ENCODE measurements around the gene ZNF383. TPM values are rescaled to one million over a fixed set of nuclear protein-coding genes. Genes with fewer than 3 reads are reported as not detected.
"Not testable (repeated sequence)": the region's sequence is repeated elsewhere in the genome, so short reads cannot be mapped to it uniquely, and the experiment has no call there.

Gene ZNF383
- total RNA-seq = 12.9 TPM

DNA sequence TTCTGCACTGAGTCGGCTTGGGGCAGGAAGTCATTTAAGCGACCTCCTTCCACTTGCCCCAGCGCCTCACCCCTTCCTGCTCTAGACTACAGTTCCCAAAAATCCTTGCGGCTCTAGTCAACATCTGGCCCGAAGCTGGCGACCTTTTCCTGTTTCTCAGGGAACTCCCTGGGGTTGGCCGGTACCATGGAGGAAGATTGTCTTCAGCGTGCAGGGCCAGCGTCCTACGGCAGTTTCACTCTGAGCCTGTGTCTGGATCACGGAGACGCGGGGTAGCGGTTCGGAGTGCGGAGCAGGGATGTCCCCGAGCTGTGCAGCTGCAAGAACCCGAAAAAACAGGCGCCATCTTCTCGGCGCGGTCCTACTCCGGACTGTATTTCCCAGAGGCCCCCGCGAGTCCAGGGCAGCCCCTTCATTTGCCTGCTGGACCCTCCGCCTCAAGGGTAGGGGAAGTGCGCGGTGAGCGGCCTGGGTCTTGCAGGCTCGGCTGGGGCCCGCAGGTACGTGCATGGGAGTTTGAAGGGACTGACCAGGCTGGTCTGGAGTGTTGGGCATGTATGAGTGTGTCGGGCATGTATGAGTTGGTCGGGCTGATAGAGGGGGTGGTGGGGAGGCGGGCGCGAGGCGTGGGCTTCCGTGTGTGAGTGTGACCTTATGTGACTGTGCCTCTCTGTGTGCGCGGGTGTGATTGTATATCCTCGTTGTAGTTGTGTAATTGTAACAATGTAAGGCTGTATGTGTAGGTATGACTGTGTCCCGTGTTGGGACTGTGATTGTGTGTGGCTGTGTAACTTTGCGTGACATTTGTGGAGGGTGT lies at the start of gene ZNF383:
TSS of gene ZNF383 (plus strand) at position 440 of the 817 bp plus-strand sequence. CDS start 12,240 bp downstream, outside the sequence.
- DNase-seq (ENCODE audit: low spot score) (peak; percentile 88), ATAC-seq (peak; percentile 98)
- intact Hi-C loops (cut with DNase I) = no loop called here

DNA sequence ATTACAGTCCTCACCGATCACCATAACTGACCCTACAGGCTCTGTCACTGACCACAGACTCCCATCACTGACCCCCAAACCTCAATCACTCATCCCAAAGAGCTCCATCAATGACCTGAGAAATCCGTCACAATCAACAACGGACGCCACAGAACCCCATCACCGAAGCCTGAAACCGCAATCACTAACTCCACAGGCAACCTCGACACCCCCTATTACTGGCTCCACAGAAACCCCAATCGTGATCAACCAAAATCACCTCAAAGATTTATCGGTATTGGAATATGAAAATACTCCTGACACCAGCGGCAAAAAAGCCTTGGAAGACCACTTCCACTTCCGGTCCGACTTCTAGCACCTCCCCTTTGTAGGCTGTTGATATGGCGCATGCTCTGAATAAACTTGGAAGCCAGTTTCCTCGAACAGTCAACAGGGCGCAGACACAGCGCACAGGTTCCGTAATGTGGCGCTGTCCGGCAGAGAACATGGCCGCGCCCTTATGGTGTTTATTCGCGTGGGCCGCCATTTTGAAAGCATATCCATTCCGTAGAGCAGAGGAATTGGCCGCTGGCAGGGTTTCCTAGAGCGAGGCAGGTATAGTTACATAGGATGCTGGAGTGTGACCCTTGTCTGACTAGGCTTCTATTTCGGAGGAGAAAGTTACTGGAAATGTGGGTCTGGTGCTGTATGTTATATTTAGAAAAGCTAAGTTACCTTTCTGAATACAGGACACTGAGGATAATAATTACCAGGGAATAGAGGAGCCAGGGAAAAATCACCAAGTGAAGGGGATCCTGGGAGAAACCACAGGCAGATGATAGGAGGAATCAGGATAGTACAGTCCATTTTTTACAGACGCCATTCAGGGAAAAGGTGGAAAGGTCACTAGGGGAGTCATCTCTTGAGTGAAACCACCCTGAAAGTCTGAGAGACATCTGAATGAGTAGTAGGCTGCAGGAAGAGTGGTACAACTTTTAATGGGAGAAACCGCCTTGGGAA lies 45.3 kb upstream of the ZNF383 start, which contains the start of gene ZNF585A:
TSS of gene ZNF585A (minus strand) at position 328 of the 999 bp plus-strand sequence. CDS start 2,785 bp downstream, outside the sequence.
- intact Hi-C loops (cut with DNase I) = no loop called here
- DNase-seq (ENCODE audit: low spot score) (peak; percentile 91), ATAC-seq (peak; percentile 100)

DNA sequence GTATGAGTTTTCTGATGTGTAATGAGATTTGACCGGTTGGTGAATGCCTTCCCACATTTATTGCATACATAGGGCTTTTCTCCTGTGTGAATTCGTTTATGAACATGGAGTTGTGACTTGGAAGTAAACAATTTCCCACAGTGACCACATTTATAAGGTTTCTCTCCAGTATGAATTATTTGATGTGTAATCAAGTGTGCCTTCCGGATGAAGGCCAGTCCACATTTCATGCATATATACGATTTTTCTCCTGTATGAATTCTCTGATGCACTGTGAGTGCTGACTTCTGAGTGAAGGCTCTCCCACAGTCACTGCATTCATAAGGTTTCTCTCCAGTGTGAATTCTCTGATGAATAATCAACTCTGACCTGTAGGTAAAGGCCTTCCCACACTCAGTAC lies 31.9 kb upstream of the ZNF383 start:
- DNase-seq (ENCODE audit: low spot score); ATAC-seq; intact Hi-C loops (cut with DNase I): not testable (repeated sequence)

DNA sequence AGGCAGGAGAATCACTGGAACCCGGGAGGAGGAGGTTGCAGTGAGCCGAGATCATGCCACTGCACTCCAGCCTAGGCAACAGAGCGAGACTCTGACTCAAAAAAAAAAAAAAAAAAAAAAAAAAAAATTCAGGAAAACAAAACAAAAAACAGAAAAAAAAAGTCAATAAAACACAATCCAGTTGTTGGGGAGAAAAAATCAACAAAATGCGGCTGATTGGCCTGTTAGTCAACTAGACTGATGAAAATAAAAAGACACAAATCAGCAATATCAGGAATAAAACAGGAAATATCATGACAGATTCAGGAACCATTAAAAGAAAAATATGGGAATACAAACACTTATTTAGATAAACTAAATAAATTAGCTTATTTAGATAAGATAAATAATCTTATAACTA lies 22.8 kb upstream of the ZNF383 start:
- intact Hi-C loops (cut with DNase I); DNase-seq (ENCODE audit: low spot score); ATAC-seq: not testable (repeated sequence)

DNA sequence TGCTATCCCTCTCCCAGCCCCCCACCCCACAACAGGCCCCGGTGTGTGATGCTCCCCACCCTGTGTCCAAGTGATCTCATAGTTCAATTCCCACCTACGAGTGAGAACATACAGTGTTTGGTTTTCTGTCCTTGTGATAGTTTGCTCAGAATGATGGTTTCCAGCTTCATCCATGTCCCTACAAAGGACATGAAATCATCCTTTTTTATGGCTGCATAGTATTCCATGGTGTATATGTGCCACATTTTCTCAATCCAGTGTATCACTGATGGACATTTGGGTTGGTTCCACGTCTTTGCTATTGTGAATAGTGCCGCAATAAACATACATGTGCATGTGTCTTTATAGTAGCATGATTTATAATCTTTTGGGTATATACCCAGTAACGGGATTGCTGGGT lies 20.9 kb upstream of the ZNF383 start:
- DNase-seq (ENCODE audit: low spot score); ATAC-seq; intact Hi-C loops (cut with DNase I): not testable (repeated sequence)

DNA sequence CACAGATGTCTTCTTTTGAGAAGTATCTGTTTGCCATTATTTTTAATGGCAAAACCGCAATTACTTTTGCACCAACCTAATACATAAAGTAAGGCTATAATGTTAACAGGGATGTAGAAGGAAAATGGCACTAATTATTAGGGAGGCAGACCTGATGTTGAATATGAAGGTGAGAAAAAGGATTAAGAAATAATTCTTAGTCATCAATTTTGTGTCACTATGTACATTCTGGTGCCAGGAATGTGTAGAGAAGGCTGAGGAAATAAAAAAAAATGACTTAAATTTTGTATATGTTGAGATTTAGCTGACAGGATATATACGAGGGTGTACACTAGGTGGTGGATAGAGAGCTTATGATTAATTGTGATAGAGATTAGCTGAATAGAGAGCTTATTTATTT lies 20.2 kb upstream of the ZNF383 start:
- ATAC-seq = no peak

DNA sequence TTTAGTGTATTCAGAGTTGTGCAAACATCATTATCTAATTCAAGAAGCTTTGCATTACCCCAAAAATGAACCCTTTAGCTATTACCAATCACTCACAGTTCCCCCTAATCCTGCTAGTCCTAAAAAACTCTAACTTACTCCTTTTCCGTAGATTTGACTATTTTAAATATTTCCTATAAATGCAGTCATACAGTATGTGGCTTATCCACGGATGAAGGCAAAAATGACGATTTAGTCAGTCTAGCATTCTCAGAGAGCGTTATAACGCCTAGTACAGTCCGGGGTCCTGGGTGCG lies 587 bp upstream of the ZNF383 start:
- DNase-seq (ENCODE audit: low spot score) = no peak
- no peak for ATAC-seq
- intact Hi-C loops (cut with DNase I) = no loop called here

More for the DNA sequence above, 20.2 kb upstream of the ZNF383 start:
- intact Hi-C loops (cut with DNase I) = no loop called here
- no peak for DNase-seq (ENCODE audit: low spot score)

DNA sequence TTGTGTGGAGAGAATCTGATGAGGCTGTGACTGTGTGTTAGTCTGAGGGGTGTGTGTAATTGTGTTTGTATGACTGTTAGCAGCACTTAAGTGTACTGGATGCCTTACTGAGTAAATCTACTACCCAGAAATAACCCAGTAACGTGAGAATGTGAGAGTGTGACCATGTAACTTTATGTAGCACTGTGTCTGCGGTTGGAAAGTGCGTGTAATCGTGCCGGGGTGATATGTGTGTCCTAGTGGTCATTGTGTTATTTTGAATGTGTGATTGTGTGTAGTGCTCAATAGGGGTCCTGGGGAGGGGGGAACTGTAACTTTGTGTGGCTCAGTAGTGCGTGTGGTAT lies 550 bp downstream of the ZNF383 start:
- ATAC-seq = peak; percentile 4
- intact Hi-C loops (cut with DNase I) = no loop called here
- DNase-seq (ENCODE audit: low spot score) = no peak

DNA sequence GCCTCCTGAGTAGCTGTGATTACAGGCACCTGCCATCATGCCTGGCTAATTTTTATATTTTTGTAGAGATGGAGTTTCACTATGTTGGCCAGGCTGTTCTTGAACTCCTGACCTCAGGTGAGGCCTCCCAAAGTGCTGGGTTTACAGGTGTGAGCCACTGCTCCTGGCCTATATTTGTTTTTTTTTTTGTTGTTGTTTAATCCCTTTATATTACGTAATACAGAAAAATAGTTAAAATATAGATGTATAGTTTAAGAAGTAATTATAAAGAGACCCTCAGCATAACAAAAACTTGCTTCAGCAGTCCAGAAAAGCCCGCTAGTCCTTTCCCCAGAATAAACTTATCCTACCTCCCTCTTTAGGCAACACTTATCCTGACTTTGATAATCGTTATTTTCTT lies 2.4 kb downstream of the ZNF383 start:
- intact Hi-C loops (cut with DNase I) = no loop called here
- DNase-seq (ENCODE audit: low spot score) (no peak), ATAC-seq (no peak)

DNA sequence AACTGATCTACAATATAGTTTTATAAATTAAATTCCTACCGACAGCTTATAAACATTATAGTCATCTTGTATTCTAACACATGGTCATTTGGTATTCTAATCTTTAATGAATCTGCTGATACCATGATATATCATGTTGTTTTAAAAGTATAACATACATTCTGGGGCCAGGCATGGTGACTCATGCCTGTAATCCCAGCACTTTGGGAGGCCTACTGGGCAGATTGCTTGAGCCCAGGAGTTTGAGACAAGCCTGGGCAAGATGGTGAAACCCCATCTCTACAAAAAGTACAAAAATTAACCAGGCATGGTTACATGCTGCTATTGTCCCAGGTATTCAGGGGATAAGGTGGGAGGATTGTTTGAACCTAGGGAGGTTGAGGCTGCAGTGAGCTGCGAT lies 3.1 kb downstream of the ZNF383 start:
- intact Hi-C loops (cut with DNase I) = no loop called here
- ATAC-seq (no peak), DNase-seq (ENCODE audit: low spot score) (no peak)

DNA sequence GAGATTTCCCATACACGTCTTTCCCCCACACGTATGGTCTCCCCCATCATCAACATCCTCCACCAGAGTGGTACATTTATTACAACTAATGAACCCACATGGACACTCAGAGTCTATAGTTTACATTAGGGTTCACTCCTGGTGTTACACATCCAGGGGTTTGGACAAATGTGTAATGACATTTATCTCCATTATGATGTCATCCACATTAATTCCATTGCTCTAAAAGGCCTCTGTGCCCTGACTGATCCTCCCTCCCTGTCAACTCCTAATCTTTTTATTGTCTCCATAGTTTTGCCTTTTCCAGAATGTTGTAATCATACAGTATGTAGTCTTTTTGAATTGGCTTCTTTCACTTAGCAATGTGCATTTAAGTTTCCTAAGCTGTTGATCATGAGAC lies 8.2 kb downstream of the ZNF383 start:
- DNase-seq (ENCODE audit: low spot score) (no peak), ATAC-seq (no peak)
- intact Hi-C loops (cut with DNase I) = no loop called here

DNA sequence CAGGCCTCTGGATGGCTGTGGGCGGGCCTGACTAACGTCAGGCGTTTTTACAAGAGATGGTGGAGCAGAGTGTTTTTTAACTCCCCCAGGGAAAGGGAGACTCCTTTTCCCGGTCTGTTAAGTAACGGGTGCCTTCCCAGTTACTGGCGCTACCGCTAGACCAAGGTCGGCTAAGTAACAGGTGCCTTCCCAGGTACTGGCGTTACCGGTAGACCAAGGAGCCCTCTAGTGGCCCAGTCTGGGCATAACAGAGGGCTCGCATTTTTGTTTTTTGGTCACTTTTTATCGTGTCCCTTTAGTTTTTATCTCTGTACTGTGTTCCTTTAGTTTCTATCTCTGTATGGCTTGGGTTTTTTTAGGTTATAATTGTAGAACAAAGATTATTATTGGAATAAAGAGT lies 10.0 kb downstream of the ZNF383 start:
- ATAC-seq (no peak), DNase-seq (ENCODE audit: low spot score) (no peak)
- intact Hi-C loops (cut with DNase I) = no loop called here

DNA sequence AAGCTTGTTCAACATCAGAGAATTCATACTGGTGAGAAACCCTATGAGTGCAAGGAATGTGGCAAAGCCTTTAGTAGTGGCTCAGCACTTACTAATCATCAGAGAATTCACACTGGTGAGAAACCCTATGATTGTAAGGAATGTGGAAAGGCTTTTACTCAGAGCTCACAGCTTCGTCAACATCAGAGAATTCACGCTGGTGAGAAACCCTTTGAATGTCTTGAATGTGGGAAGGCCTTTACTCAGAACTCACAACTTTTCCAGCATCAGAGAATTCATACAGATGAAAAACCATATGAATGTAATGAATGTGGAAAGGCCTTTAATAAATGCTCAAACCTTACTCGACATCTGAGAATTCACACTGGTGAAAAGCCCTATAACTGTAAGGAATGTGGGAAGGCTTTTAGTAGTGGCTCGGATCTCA lies 25.2 kb downstream of the ZNF383 start:
- ATAC-seq (no peak), DNase-seq (ENCODE audit: low spot score) (no peak)
- intact Hi-C loops (cut with DNase I) = no loop called here

DNA sequence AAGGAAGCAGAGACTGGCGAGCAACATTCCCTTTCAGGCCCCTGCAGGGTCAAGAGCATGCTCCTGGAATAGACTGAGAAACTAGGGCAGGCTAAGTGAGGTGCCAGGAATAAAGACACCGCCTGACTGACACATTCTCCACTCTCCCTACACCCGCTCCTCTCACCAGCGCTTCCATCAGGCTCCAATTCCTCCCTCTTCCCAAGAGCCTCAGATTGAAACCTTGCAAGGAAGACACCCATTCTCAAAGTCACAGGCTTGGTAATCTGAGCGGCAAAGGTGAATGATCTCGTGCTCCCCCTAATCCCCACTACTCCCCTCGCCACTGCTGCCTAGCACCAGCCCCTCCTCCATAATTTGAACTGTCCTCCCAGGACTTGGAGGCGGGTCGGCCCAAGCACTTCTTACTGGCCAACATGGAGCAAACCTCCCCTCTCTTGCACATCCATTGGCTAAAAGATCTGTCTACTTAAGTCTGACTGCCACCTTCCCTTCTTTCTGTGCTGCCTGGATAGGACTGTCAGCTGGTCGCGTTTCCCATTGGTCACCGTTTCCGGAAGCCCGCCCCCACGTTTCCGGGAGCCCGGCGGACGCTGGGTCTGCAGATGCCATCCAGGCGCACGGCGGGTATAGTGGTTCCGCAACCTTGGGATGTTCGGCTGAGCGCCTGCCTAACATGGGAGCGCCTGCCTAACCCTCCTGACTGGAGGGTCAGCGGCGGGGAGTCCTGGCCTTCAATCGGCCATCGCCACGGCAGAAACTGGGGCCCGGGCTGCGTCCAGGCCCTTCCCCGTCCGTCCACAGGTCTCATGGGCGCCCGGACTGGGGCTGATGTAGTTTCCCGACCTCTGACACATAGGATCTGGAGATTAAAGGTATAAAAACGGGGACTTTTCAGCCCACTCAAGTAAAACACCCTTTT lies 33.6 kb downstream of the ZNF383 start:
- peak; percentile 75 for DNase-seq (ENCODE audit: low spot score)
- peak; percentile 91 for ATAC-seq
- intact Hi-C loops (cut with DNase I) = no loop called here

DNA sequence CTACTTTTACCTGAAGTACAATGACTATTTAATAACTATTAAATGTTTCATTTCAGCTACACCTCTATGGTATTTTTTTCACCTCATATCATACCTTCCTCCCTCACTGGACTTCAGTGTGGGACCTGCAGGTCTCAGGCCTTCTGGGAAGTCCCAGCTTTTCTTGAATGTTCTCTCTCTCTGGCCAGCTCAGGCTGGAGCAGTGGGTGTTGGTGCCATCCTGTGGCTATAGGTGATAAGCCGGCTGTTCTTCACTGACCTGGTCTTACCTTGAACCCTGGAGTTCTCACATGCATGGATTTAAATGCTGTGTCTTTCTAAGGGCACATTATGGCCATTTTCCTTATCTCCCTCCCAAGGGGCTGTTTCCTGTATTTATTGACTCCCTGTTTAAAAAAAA lies 45.0 kb downstream of the ZNF383 start:
- intact Hi-C loops (cut with DNase I); ATAC-seq; DNase-seq (ENCODE audit: low spot score): not testable (repeated sequence)

DNA sequence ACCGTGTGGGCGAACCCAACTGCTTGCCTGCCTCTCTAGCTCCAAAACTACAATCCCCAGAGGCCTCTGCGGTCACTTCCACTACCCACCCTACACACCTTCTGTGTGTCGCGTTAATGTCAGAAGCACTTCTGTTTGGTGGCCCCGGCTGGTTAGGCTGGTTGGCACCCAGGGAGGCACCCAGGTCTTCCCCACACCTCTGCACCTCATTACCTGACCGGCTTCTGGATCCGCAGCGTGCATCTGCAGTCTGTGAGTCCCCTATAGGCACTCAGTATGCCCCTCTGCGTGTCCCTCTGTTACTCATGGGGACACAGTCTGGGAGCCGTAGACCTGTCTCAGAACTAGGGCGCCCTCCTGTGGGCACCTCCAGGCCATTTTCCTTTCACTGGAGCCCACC lies 49.0 kb downstream of the ZNF383 start:
- ATAC-seq; DNase-seq (ENCODE audit: low spot score); intact Hi-C loops (cut with DNase I): not testable (repeated sequence)

DNA sequence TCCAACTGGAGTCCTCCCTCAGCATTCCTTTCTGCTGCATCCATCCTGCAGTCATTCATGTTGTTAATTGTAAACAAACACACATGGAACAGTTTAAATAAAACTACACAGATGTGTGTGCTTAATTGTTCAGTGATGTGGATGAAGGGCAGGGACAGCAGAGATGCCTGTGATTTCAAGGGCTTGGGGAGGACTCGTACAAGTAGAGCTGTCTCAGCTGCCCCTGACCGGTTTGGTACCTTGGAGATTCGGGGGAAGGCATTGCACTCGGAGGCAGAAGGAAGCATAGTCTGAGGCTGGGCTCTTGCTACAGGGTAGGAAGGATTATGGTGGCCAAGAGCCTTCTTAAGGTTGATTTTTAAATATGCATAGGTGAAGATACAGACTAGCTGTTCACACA lies 49.7 kb downstream of the ZNF383 start:
- ATAC-seq; intact Hi-C loops (cut with DNase I); DNase-seq (ENCODE audit: low spot score): not testable (repeated sequence)

DNA sequence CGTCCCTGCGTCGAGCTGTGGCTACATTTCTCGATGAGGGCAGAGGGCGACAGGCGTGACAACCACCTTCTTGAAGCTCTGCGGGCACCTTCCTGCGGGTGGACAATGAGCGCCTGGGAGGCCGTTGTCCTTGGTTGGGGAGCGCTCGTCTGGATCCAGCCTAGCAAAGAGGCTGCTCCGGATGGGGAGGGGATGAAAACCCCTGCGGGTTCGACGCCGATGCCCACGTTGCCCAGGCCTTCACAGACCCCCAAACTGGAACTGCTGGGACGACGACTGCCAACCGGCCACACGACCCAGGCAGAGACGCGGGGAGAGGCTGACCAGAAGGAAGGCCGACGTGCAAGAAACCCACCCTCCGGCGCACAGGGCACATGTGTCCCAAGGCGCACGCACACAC lies 62.6 kb downstream of the ZNF383 start:
- ATAC-seq; intact Hi-C loops (cut with DNase I); DNase-seq (ENCODE audit: low spot score): not testable (repeated sequence)

DNA sequence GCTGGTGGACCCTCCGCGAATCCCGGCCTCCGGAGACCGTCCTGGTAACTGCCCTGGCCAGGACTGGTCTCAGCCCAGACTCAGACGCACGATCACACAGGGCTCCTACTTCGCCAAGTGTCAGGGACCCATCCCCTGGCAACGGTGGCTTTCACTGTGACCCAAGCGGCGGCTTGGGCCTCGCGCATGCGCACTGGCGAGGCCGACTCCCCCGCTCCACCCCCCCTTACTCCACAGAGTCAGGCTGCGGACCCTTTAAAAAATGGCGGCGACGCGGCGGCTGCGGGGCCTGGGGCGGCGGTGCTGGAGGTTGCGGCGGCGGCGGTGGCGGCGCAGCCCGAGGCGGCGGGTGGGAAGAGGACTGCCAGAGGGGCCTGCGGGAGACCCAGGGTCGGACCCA lies 66.0 kb downstream of the ZNF383 start:
- DNase-seq (ENCODE audit: low spot score); intact Hi-C loops (cut with DNase I); ATAC-seq: not testable (repeated sequence)
